HG03565 (cell line): ENCODE data around the gene ABCA7.
A peak's percentile ranks its signal among the peaks of the same experiment; 100 is the strongest.

Experiments
- ATAC-seq: cut with Tn5 transposase; IDR thresholded peaks from one replicate; pipeline ENCODE4 v1.9.1; 2021; ENCODE audit warnings: mild to moderate bottlenecking, moderate library complexity; ENCODE audit not compliant: unreplicated experiment

The ABCA7 gene

GRCh38 chr19:1086613-1087012, 46.7 kb downstream of the ABCA7 start:
- ATAC-seq: no peak

- ATAC-seq: no peak
Measured at GRCh38 chr19:1087813-1088415, 48.0 kb downstream of the ABCA7 start.

DNA sequence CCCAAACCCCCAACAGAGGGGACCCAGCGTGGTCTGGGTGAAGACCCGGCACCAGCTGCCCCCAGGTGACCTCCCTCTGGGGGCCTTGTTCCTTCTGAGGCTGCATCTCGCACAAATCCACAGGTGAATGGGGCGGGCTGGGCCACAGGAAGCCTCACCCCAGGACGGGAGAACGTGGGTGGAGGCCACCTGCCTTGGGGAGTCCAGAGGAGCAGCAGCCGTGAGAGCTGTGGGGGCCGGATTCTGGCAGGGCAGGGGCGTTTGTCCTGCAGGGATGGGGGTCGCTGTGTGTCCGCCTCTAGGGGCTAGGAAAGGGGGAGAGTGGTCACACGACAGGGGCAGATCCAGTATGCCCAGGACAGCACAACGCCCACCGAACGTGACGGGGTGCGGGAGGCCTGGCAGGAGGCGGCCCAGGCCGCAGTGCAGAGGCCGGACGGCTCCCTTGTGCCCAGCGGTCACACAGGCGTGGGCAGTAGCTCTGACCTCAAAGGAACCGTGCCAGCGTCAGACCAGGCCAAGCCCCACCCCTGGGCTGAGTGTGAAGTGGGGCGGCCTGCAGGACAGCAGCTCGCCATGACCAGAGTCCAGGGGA, 48.6 kb downstream of the ABCA7 start:
- no peak for ATAC-seq

GRCh38 chr19:1089126-1089771, 49.3 kb downstream of the ABCA7 start:
- ATAC-seq: no peak

DNA sequence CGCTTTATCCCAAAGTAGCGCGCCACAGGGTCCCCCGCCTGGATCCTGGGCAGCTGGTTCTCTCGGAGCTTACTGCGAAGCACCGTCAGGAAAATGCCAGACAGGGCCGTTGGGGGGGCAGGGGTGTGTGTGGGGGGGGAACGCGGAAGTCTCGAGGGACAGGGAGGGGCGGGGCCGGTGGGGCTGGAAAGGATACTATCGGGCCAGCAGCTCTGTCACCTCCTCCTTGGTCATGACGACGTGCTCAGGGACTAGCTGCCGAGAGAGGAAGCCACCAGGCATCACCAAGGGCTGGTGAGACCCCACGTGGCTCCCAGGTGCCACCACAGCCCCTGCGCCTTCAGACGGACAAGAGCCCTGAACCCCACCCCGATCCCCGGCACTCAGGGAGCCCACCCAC, 50.0 kb downstream of the ABCA7 start:
- no peak for ATAC-seq

DNA sequence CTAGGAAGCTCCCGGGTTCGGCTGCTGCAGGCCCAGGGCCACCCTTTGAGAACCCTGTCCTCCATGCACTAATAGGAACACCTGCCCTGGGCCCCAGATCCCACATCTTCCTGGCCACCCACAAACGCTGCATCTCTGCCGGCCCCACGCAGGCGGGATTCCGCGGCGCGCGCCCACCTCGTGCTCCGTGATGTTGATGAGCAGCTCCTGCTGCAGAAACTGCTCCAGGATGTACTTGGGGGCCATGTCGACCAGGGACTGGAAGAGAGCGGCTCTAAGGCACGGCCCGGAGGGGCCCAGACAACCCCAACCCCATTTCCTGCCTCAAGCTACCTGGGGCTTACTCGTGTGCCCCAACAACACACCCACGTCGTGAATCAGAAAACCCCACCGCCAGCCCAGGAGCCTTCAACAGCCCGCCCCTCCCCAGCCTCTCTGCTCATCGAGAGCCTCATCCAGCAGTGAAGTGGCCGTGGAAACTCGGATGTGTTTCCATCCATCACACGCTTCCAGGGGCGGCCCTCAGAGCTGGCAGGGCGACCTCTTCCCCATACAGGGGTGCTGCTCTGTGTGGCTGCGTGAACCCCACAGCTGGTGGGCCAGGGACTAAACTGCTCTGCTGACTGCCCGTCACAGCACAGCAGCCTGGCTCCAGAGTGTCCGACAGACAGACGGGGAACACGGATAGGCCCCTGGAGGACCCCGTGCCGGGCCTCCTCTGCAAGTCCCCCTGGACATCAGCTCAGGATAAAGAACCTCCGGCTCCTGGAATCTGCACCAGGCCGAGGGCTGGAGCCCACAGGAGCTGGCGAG, 51.0 kb downstream of the ABCA7 start:
- no peak for ATAC-seq

GRCh38 chr19:1091544-1092175, 51.8 kb downstream of the ABCA7 start:
- no peak for ATAC-seq

GRCh38 chr19:1093330-1093729, 53.4 kb downstream of the ABCA7 start:
- no peak for ATAC-seq

DNA sequence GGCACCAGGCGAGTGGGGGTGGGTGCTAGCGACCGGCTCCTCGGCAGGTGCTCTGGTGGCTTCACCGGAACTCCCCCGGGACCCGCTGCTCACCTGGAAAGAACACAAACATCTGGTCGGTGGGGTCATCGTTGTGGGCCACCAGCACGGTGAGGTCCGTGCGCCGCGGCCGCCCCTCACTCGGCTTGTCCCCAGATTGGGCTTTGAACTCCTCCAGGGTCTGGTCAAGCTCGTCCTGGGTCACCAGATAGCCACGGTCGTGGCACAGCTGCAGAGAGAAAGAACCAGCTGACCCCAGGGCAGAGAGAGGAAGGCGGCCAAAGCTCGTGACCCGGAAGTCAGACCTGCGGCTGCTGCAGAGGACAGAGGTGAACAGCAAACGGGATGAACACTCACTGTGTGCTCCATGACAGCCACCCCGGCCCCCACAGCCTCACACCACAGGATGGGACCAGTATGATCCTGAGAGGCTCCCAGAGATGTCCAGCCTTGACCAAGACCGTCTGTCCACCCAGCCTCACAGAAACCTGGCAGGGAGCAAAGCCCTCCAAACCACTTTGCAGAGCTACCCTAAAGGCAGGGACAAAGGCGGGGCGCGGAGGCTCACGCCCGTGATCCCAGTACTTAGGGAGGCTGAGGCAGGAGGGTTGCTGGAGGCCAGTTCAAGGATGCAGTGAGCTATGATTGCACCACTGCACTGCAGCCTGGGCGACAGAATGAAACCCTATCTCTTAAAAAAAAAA, 54.1 kb downstream of the ABCA7 start:
- ATAC-seq: no peak

DNA sequence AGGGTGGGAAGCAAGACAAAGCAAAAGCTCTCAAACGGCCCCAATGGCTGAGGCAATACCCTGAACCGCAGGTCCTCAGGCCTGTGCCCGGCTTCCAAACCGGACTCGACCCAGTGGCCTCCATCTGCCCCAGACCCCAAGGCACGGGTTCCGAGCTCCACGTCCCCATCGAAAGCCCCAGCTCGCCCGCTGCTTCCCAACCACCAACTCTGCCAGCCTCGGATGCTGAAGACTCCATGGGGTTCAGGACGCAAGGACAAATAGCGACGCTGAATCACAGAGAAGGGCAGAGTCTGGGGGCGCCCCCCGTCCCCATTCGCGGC, 54.7 kb downstream of the ABCA7 start:
- no peak for ATAC-seq

GRCh38 chr19:1094978-1095701, 55.2 kb downstream of the ABCA7 start, which contains the start of gene POLR2E:
POLR2E (minus strand) TSS chr19:1095375; CDS start chr19:1095315, 60 bp downstream.
- peak; percentile 74 for ATAC-seq

DNA sequence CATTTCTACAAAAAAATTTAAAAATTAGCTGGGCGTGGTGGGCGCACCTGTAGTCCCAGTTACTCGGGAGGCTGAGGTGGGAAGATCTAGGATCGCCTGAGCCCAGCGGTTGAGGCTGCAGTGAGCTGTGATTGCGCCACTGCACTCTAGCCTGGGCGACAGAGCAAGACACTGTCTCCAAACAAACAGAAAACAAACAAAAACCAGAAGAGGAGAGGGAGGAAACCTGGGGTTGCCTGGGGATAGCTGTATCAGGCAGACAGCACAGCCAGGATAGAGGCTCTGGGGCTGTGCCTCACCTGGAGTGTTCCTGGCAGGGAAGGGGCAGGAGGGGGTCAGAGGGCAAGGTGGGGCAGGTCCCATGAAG, 57.9 kb downstream of the ABCA7 start:
- ATAC-seq: no peak

GRCh38 chr19:1098177-1099051, 58.5 kb downstream of the ABCA7 start:
- no peak for ATAC-seq

DNA sequence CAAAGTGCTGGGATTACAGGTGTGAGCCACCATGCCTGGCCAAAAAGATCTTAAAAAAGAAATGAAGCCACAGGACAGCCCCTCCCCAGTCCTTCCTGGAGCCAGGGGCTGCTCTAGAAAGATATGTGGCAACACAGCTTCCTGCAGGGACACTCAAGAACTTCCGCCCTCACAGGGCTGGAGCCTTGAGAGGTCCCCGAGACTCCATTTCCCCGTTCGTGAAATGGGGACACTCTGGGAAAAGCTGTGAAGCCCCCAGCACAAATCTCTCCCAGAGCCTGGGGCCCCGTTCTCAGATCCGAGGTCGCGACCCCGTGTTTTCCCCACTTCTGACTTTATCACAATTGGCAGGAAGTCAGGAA, 61.4 kb downstream of the ABCA7 start:
- no peak for ATAC-seq

- no peak for ATAC-seq
Measured at GRCh38 chr19:1102407-1103131, 62.7 kb downstream of the ABCA7 start.

DNA sequence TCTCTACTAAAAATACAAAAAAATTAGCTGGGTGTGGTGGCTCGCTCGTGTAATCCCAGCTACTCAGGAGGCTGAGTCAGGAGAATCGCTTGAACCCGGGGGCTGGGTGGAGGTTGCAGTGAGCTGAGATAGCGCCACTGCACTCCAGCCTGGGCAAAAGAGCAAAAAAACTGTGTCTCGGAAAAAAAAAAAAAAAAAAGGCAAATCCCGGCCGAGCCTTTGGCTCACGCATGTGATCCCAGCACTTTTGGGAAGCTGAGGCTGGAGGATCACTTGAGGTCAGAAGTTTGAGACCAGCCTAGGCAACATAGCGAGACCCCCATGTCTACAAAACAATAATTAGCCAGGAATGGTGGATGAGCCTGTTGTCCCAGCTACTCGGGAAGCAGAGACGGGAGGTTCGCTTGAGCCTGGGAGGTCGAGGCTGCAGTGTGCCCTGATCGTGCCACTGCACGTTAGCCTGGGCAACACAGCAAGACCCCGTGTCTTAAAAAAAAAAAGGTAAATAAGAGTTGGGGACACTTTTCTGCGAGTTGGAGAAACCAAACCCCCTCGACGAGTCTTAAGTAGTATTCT, 63.3 kb downstream of the ABCA7 start:
- ATAC-seq: no peak

DNA sequence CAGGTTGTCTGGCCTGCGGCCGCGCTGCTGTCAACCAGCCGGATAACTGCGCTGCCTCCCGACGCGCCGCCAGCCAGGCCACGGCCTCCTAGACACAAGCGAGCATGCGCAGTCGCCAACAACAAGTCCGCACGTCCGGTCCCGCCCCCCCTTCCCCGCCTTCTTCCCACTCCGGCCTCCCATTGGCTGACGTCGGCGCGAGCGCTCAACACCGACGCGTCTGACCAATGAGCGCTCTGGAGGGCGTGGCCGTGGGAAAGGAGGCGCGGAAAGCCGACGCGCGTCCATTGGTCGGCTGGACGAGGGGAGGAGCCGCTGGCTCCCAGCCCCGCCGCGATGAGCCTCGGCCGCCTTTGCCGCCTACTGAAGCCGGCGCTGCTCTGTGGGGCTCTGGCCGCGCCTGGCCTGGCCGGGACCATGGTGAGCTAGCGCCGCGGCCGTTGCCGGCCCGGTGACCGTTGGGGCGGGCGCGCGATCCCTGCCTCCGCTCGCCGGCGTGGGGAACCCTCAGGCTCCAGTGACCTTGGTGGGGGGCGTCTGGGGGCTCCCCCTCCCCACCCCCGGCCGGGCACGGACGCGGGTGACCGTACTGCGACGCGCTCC, 63.9 kb downstream of the ABCA7 start, which contains the start of gene GPX4:
Gene GPX4 (plus strand): TSS at position 287 of the 603 bp plus-strand sequence. CDS start 50 bp downstream, at position 337.
- ATAC-seq: peak; percentile 53
